GM23338 (cell line): Measurements from ENCODE around the gene LCP1. TPM values are rescaled to one million over a fixed set of nuclear protein-coding genes. Genes with fewer than 3 reads are reported as not detected.

ENCODE experiments used
- ATAC-seq: fragments of 200-7000 bp; cut with Tn5 transposase; 3 replicates; pipeline ENCODE4 v1.9.1; 2020
- DNase-seq: peaks from one replicate; pipeline ENCODE4 v3.0.0-alpha.2; 2015; ENCODE audit warnings: low spot score
- H2AFZ ChIP-seq: fragments of 200-600 bp; sonication (generic); 2 replicates; pipeline ENCODE4 v1.8.0; 2016; ENCODE audit warnings: antibody characterized with exemption, mild to moderate bottlenecking, moderate library complexity
- H3F3A ChIP-seq: fragments of 200-600 bp; sonication (generic); replicated peaks from 2 replicates; pipeline ENCODE4 v1.8.0; 2017; ENCODE audit warnings: antibody characterized with exemption, mixed run types, low read depth
- H3K27ac ChIP-seq: fragments of 200-600 bp; sonication (generic); 2 replicates; pipeline ENCODE4 v1.6.1; 2016; ENCODE audit warnings: low read depth
- H3K27me3 ChIP-seq: fragments of 200-600 bp; sonication (generic); 2 replicates; pipeline ENCODE4 v1.8.0; 2016; ENCODE audit warnings: mild to moderate bottlenecking, mixed run types, moderate library complexity; ENCODE audit not compliant: insufficient read depth
- H3K36me3 ChIP-seq: fragments of 200-600 bp; sonication (generic); 2 replicates; pipeline ENCODE4 v1.8.0; 2016; ENCODE audit warnings: mild to moderate bottlenecking; ENCODE audit not compliant: insufficient read depth
- H3K4me1 ChIP-seq: fragments of 200-600 bp; sonication (generic); 2 replicates; pipeline ENCODE4 v1.8.0; 2016; ENCODE audit warnings: mild to moderate bottlenecking, moderate library complexity; ENCODE audit not compliant: insufficient read depth
- H3K4me2 ChIP-seq: fragments of 200-600 bp; sonication (generic); 2 replicates; pipeline ENCODE4 v1.7.1; 2017; ENCODE audit warnings: mixed run types
- H3K4me3 ChIP-seq: fragments of 200-600 bp; sonication (generic); 2 replicates; pipeline ENCODE4 v1.6.1; 2016; ENCODE audit warnings: mixed run types
- H3K79me2 ChIP-seq: fragments of 200-600 bp; sonication (generic); replicated peaks from 2 replicates; pipeline ENCODE4 v1.8.0; 2017; ENCODE audit warnings: mild to moderate bottlenecking; ENCODE audit not compliant: insufficient read depth
- H3K9me2 ChIP-seq: fragments of 200-600 bp; sonication (generic); 2 replicates; pipeline ENCODE4 v1.8.0; 2017; ENCODE audit not compliant: insufficient read depth
- H4K20me1 ChIP-seq: fragments of 200-600 bp; sonication (generic); replicated peaks from 2 replicates; pipeline ENCODE4 v1.8.0; 2017; ENCODE audit warnings: mild to moderate bottlenecking; ENCODE audit not compliant: insufficient read depth
- H3K27ac Mint-ChIP-seq: 2 replicates; pipeline ENCODE4 v1.8.0; 2020; ENCODE audit warnings: inconsistent platforms, mild to moderate bottlenecking, moderate library complexity, mixed read lengths
- H3K27me3 Mint-ChIP-seq: 3 replicates; pipeline ENCODE4 v1.8.0; 2022; ENCODE audit warnings: low read depth, mild to moderate bottlenecking, moderate library complexity, mixed read lengths, inconsistent platforms; ENCODE audit not compliant: insufficient read depth, poor library complexity
- H3K36me3 Mint-ChIP-seq: 3 replicates; pipeline ENCODE4 v1.8.0; 2021; ENCODE audit warnings: low read depth, mild to moderate bottlenecking, inconsistent platforms, moderate library complexity, mixed read lengths
- H3K4me1 Mint-ChIP-seq: 3 replicates; pipeline ENCODE4 v1.8.0; 2020; ENCODE audit warnings: mild to moderate bottlenecking, inconsistent platforms, mixed read lengths
- H3K4me3 Mint-ChIP-seq: 3 replicates; pipeline ENCODE4 v1.8.0; 2021; ENCODE audit warnings: moderate library complexity, mild to moderate bottlenecking, inconsistent platforms, mixed read lengths
- H3K9me3 Mint-ChIP-seq: 3 replicates; pipeline ENCODE4 v1.8.0; 2020; ENCODE audit warnings: moderate library complexity, mild to moderate bottlenecking, inconsistent platforms, mixed read lengths
- CREB1 ChIP-seq: fragments of 250-450 bp; sonication (Bioruptor Pico); IDR thresholded peaks from 2 replicates; pipeline ENCODE4 v1.5.0; 2020; ENCODE audit warnings: low read depth, mild to moderate bottlenecking, moderate library complexity
- EZH2 ChIP-seq: fragments of 200-600 bp; sonication (generic); IDR thresholded peaks from one replicate; pipeline ENCODE4 v1.8.0; 2017; ENCODE audit warnings: antibody characterized with exemption, mild to moderate bottlenecking, low read depth; ENCODE audit not compliant: unreplicated experiment
- NANOG ChIP-seq: IDR thresholded peaks from 2 replicates; pipeline ENCODE4 v1.6.1; 2016; ENCODE audit warnings: antibody characterized with exemption, borderline replicate concordance
- REST ChIP-seq: IDR thresholded peaks from one replicate; pipeline ENCODE4 v1.6.1; 2018; ENCODE audit warnings: antibody characterized with exemption; ENCODE audit not compliant: unreplicated experiment
- STAT1 ChIP-seq: IDR thresholded peaks from one replicate; pipeline ENCODE4 v1.6.1; 2016; ENCODE audit warnings: antibody characterized with exemption; ENCODE audit not compliant: unreplicated experiment
- ZNF114 ChIP-seq: fragments of 250-450 bp; sonication (Bioruptor Pico); IDR thresholded peaks from 2 replicates; pipeline ENCODE4 v1.5.0; 2020; ENCODE audit warnings: mild to moderate bottlenecking, moderate library complexity
- ZNF331 ChIP-seq: fragments of 250-450 bp; sonication (Bioruptor Pico); IDR thresholded peaks from 2 replicates; pipeline ENCODE4 v1.5.0; 2020; ENCODE audit warnings: low read depth, mild to moderate bottlenecking, moderate library complexity
- ZNF462 ChIP-seq: fragments of 250-450 bp; sonication (Bioruptor Pico); IDR thresholded peaks from 2 replicates; pipeline ENCODE4 v1.5.0; 2020; ENCODE audit warnings: mild to moderate bottlenecking, moderate library complexity
- polyA plus RNA-seq: library from polyadenylated mRNA; unstranded; fragments of >200 nt; fragmentation: Nextera tagmentation; extraction: Ambion mirVana; gene quantifications from 2 replicates; pipeline ENCODE4 v1.2.1, GENCODE V29; 2016
- total RNA-seq: library from RNA; depleted of rRNA; stranded (reverse); fragments of >200 nt; shearing (Covaris generic); gene quantifications from 2 replicates; pipeline ENCODE4 v1.2.3, GENCODE V29; 2014

The LCP1 gene
- total and polyA plus RNA-seq, 2 experiments from 2014 or later: 1.9 to 3.4 TPM

GRCh38 chr13:46150134-46150693 lies 31.8 kb downstream of the LCP1 start:
- Histone ChIP-seq H3K79me2 (no peaks in the 10 kb centered on the region), H3K27ac (no peak overlapping the region), H4K20me1 (no peaks in the 10 kb centered on the region), H3K4me2 (no peak overlapping the region), H3F3A (no peaks in the 10 kb centered on the region), H3K27me3 (no peaks in the 10 kb centered on the region), H3K4me1 (peaks cover 29% of the 10 kb centered on the region), H3K36me3 (no peaks in the 10 kb centered on the region), H2AFZ (no peak overlapping the region), H3K4me3 (no peak overlapping the region), H3K9me2 (no peaks in the 10 kb centered on the region)
- Mint-ChIP-seq H3K9me3 (no peaks in the 10 kb centered on the region), H3K36me3 (no peaks in the 10 kb centered on the region), H3K27me3 (peaks cover 5% of the 10 kb centered on the region), H3K4me1 (peaks cover 30% of the 10 kb centered on the region), H3K4me3 (no peak overlapping the region), H3K27ac (no peak overlapping the region)
- DNase-seq (no peak), ATAC-seq (no peak)
- TF ChIP-seq EZH2 (no peak), ZNF114 (no peak), STAT1 (no peak), ZNF331 (CRISPR knock-in tag) (no peak)

DNA sequence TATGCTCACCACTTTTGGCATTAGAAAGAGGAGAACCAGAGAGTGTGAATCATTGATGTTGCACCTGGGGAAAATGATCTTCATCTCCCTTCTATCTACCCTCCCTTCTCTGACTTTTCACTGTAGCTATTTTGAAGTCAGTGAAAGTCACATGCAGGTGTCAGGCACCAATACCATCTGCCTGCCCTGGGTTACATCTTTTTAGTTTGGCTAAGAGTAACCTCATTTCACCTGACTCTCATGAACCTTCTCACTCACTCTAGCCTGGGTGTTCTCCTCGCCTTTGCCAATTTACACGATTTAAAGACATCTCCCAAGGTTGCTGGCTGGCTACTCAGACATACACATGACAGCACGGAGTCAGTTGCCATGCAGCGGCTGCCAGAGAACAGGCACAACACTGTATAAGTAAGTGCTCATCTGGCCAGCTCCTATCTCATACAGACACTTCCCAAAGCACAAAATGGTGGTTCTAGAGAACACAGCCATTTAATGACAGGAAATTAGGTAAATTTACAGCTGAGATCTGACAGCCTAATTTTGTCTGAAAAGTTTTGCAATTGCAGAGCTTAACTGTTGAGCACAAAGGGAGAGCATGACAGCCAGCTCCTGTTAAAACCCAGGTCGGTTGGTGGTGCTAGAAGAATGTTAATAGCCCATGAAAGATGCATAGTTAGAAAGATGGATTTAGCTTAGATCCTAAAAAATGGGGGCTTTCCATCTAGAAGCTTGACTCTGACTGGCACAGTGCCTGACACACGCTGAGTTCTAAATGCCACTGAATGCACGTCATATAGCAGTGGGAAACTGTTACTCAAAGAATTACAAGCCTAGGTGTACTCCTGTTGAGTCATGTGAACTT lies 32.5 kb downstream of the LCP1 start:
- Histone ChIP-seq H2AFZ (peak overlapping the region; percentile 67; the same call in 1 of the 2 replicates), H3K4me2 (no peak overlapping the region), H4K20me1 (no peaks in the 10 kb centered on the region)

More for the DNA sequence above, 32.5 kb downstream of the LCP1 start:
- H3K4me3 Mint-ChIP-seq: no peak overlapping the region
- peaks cover 37% of the 10 kb centered on the region for H3K4me1 Mint-ChIP-seq
- Histone ChIP-seq H3K4me1 (peaks cover 35% of the 10 kb centered on the region), H3K36me3 (no peaks in the 10 kb centered on the region), H3K27me3 (no peaks in the 10 kb centered on the region), H3K79me2 (no peaks in the 10 kb centered on the region), H3K27ac (no peak overlapping the region), H3K9me2 (no peaks in the 10 kb centered on the region), H3K4me3 (no peak overlapping the region), H3F3A (no peaks in the 10 kb centered on the region)
- ATAC-seq: no peak
- H3K36me3 Mint-ChIP-seq: no peaks in the 10 kb centered on the region
- TF ChIP-seq REST (no peak), ZNF114 (no peak), STAT1 (no peak), CREB1 (no peak), EZH2 (no peak), ZNF462 (CRISPR knock-in tag) (no peak), NANOG (no peak)
- no peak overlapping the region for H3K27ac Mint-ChIP-seq
- peaks cover 5% of the 10 kb centered on the region for H3K27me3 Mint-ChIP-seq
- no peaks in the 10 kb centered on the region for H3K9me3 Mint-ChIP-seq
- no peak for DNase-seq
